NCI-H2107 (cell line): ENCODE data around the gene NRG3.
"Not testable (repeated sequence)": the region's sequence is repeated elsewhere in the genome, so short reads cannot be mapped to it uniquely, and the experiment has no call there.

ENCODE experiments used
- DNase-seq: peaks from one replicate; lab custom pipeline; 2025; lab: John Stamatoyannopoulos, UW

NRG3 gene

DNA sequence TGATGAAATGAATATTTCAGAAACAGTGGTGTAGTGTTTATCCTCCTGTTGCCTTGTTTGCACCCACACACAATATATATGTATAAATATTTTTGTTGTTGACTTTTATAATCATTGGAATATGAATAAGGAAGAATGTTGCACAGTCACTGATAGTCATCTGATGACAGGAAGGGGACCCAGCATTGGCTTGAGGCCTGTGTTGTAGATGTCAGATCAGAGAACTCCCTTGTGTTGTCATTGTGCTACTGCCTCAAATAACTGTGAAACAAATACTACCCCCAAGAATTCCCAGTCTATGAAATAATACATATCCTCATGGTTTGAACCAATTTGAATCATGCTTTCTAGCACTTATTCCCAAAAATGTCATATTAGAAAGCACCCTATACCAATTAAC lies 84.0 kb downstream of the NRG3 start:
- no peak for DNase-seq

DNA sequence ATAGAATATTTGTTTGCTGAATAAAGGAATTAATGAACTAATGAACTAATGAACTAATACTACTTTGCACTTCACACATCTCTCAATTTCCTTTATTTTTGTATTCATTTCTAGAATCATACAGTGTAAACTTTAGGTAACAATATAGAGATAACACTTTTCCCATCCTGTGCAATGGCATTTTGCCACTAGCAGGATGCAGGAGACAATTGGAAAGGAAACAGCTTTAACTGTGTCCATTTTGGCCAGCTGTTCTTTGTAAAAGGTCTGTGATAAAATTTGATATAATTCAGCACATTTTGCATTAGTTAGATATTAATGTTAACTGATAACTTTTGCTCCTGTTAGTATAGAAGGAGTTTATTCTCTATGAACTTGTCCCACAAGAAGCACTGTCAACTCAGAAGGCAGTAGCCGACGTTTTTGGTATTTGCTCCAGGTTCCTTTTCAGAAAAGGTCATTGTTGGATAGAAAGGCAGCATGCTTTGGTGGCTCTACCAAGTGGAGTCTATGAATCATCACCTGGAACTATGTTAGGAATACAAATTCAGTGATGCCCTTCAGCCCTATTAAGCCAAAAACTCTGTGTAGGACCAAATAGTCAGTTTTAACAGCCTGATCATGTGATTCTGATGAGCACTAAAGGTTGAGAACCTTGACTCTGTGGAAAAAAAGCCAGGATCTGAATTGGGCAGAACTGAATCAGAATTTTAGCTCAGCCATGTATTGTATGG lies 86.6 kb downstream of the NRG3 start:
- no peak for DNase-seq

DNA sequence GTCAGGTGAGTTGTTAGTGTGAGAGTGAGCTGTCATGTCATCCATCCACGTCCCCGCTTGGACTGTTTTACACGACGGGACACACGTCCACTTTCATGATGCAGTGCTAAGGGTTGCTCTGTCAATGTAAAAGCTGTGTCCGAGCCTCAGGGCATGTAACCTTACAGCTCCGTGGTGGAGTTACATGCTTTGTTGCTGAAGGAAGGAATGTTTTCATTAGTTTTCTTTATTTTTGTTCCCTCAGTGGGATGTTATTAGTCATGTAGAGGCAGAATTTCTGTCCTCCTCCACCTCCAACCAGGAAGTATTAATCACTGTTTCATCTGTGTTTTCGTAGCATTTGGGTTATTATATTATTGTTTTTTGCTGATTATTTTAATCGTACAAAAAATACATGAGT lies 88.6 kb downstream of the NRG3 start:
- DNase-seq, result no peak

DNA sequence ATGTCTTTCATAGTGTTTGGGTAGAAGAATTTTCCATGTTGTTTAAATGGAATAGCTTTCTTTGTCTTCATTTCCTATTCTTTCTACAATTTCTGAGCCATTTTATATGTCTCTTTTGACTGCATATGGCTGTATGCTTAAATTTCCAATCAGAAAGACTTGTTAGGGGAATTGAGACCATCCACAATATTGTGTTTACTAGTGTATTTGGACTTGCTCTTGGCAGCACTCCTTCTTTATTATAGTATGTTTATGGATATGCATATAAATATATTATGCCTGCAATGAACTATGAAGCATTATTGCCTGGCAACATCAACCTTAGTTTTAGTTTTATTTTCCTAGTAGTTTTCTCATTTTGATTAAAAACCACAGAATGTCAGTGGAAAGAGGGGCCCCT lies 92.7 kb downstream of the NRG3 start:
- no peak for DNase-seq

DNA sequence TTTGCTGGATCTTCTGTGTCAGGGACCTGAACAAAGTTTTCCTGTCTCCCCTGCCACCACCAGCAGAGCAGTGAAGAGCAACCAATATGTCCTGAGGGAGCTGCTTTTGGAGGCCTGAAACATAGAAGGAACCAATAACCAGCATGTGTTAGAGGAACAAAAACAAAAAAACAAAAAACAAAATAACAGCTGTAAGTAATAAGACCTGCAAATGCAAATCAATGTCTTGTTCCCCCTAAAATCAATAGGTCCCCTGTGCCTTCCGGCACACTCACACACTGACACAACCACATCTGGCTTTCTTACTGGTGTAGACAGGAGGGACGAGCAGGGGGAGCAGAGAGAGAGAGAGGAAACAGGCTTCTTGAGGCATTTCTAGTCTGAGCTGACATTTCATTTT lies 94.1 kb downstream of the NRG3 start:
- DNase-seq, result no peak

DNA sequence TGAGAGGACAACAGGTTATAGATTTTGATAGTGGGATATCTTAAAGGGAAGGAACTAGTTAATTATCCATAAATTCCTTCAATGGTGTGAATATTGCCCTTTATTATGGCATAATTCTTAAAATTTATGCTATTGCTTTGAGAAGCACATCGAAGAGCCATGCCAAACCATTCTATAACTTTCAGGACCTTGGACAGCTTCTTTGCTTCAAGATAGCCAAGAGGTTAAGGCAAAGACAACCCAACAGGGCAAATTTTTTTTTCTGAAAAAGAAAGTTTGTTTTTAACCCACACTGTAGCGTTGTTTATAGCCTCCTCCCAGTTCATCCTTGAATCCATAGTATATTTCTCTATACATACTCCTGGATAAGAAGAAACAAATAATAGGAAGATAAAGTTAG lies 103.2 kb downstream of the NRG3 start:
- no peak for DNase-seq

DNA sequence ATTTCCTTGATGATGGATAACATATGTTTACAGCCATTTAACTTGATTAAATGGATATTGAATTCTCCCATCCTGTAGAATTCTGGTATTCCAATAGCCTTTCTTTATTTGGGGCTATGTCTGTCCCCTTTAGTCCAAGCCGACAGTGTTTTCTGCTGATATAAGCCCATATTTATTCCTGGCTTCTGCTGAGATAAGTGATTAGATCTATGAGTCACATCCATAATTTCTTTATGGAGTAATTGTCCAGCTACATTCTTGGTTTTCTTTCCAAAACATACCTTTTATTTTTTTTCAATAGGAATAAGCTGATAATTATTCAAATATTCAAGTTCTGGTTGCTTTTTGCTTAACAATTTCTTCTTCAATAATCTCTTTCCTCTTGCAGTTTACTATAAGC lies 106.7 kb downstream of the NRG3 start:
- no peak for DNase-seq

DNA sequence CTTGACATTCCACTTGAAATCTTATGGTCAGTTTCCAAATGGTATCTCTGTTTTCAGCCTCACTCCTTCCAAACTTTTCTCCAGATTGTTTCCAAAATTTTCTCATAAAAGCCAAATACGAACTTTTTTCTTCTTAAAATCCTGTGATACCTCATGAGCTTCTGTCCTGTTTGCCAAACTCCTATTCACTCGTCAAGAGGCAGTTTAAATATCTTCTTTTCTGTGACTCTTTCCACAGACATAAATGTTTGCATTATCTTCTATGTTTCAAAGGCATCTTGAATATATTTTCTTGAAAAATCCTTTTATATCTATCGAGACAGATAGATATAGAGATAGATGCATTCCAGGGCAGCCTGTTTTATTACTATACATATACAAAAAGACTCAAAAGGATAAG lies 109.4 kb downstream of the NRG3 start:
- DNase-seq, result no peak

DNA sequence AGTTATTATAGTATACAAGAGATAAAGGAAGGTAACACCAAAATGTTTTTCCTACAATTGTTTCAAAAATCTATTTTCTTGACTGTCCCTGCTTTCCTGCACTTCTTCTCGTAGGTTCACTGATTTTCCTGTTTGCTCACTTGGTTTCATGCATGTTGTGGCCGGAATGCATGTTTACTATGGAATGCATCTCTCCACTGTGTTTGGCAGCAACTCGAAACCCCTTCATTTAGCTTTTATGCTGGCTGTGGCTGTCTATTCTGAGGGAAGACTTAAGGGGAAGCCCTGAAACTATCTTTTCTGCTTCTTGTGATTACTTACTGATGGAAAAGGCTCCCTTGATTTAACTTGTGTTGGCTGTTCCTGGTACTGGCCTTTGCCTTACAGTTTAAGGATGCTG lies 120.3 kb downstream of the NRG3 start:
- no peak for DNase-seq

DNA sequence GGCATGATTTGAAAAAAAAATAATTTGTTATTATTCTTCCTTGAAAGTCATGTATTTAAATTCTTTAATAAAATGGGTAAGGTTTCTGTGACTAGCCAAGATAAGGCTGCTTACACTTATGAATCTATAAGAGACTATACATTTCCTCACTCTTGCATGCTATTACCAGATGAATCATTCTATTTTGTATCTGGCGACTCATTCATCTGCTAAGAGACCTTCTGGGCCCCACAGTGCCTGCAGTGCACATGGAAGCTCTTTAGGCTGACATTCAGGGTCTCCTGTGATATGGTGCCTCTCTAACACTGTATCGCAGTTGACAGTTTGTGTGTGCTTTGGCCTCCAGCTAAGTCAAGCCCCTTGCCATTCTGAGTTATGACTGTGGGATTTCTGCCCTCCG lies 121.9 kb downstream of the NRG3 start:
- no peak for DNase-seq

DNA sequence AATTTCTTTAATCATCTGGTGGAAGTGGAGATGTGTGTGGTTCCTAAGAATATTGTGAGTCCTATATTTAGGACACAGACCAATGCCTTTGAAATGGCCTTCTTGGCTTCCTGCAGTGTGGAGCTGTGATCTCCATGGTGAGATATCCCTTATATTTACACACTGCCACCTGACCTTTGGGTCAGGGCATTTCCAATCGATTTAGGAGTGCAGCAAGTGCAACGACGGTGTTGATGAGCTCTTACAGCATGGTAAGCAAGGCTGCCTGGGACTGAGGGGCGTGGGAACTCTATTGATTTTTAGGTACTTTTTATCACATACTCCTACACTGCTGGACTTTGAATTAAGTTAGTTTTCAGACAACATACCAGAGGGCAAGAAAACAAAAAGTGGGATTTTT lies 146.0 kb downstream of the NRG3 start:
- no peak for DNase-seq

DNA sequence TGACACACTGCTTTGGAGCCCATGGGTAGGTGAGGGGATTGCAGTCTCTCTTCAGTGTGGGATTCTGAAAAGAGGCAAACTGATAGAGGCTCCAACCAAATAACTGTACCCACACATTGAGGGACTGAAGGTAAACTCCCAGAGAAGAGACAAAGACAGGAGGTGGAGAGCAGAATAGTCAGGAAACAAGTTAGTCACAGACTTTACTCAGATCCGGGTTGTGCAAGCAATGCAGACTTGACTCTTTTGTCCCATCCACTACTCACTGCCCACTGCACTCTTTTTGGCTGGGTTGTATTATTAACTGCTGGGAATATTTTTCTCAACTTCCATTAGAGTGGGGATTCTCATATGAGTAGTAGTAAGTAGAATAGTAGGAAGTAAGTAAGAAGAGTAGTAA lies 152.7 kb downstream of the NRG3 start:
- DNase-seq, result no peak

DNA sequence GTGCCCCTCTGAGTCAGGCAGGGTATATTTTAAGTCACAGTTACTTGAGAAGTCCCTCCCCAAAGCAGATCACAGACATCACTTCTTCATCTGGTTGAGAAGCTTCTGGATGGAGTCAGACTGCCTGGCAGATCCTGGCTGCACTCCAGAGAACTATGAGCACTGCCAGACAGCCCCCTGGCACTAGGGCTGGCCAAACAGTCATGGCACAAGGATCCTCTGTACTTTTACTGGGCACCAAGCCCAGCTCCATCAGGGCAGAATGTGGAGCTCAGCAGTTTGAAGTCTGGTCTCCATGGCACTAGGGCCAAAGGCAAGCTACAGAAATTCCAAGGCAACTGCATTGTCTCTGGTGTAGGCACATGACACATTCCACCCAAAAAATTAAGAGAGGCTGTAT lies 162.1 kb downstream of the NRG3 start:
- no peak for DNase-seq

DNA sequence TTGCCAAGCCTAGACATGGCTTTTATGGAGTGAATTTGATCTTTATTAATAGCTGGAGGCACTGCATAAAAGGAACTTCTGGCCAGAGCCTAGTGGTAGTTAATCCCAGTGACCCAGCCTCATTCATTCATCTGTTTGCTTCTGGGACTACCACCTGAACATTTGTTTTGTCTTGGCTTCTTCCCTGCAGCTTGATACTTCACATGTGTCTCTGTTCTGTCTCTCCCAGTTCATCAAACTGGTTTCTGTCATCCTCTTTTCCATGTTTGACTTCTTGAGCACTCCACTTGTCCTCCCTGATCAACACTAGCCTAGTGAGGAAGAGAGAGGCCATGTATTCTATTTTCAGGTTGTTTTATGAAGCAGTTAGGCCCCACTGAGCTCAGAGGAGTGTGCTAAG lies 163.6 kb downstream of the NRG3 start:
- no peak for DNase-seq

DNA sequence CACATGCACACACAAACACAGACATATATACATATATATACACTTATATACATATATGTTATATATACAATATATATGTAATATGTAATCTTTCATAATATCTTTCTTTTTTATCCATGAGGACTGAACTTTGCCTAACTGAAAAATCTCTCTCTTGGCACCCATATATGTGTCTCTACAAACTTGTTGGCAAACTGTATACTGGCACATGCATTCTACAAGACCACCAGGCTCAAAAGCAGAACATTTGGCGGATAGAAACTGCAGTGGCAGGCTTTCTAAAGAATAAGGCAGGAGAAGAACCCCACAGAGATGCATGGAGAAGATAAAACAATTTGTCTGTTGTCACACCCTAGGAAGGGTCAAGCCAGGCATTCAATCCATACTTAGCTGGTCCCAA lies 165.3 kb downstream of the NRG3 start:
- DNase-seq, result no peak

DNA sequence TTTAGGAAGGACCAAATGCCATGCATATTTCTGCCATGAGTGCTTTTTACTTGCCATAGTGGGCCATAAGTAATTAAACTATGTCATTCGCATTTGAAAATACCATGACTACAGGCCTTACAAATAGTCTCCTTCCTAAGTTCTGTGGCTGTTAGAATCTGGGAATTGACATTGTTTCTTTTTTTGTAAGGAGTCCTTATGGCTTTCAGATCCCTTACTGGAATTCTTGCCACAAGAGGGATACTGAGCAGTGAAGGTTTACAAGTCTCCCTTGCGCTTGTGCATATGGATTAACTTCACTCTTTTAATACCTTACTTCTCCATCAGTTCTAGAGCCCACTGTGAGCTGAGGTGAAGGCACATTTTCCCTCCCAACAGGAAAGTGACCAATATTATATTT lies 166.0 kb downstream of the NRG3 start:
- no peak for DNase-seq

DNA sequence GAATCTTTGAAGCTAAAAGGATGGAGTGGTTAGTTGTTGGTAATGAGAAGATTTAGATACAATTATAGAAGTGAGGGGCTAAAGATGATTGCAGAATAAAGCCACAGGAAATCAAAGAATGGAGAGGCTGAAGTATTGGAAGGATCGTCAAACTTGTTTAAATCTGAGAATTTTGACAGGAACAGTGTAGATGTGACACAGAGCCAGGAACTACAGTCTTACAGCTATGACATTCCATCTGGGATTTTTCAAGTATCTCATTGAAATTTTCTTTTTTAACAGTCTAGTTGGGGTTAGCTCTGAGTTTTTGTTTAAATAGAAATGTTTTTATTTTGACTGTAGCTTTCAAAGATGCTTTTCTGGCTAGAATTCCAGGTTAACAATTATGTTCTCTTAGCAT lies 181.4 kb downstream of the NRG3 start:
- DNase-seq, result no peak

DNA sequence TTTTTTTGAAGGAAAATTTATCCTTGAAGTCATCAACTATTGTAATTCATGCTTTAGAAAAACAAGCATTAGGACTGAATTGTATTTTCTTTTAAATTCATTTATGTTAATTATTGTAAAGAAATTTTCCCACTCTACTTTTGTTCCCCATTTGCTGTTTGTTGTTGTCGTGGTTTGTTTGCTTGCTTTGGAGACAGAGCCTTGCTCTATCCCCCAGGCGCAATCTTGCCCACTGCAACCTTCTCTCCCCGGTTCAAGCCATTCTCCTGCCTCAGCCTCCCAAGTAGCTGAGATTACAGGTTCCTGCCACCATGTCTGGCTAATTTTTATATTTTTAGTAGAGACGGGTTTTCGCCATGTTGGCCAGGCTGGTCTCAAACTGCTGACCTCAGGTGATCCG lies 192.2 kb downstream of the NRG3 start:
- DNase-seq, result not testable (repeated sequence)

DNA sequence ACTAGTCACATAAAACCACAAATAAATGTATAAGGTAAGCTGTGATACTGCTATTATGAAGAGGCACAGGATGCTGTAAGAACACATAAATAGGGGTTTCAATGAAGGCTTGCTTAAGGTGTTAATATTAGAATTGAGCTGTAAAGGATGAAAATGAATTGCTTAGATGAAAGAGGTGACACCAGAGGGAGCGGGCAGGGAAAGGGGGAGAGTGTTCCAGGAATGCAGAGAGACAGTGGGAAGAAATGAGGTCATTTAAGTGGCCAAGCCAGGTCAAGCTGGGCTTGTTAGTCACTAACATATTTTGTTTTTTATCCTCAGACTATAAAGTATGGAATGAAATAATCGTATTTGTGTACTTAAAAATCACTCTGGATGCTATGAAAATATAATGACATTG lies 193.5 kb downstream of the NRG3 start:
- DNase-seq, result no peak

DNA sequence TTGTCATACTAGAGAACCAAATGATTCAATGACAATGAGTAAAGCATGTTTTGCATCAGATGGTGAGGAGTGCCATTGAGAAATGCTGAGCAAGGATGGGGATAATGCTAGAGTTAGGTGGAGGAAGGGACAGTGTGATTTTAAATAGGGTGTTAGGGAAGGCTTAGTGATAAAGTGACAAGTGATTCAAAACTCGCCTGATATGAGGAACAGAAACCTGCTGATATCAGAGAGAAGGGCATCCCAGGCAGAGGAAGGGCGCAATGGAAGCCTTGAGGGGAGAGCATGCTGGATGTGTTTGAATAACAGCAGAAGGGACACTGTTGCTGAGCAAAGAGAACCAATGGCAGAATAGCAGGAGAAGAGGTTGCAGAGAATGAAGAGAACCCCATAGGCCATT lies 196.2 kb downstream of the NRG3 start:
- DNase-seq, result no peak

DNA sequence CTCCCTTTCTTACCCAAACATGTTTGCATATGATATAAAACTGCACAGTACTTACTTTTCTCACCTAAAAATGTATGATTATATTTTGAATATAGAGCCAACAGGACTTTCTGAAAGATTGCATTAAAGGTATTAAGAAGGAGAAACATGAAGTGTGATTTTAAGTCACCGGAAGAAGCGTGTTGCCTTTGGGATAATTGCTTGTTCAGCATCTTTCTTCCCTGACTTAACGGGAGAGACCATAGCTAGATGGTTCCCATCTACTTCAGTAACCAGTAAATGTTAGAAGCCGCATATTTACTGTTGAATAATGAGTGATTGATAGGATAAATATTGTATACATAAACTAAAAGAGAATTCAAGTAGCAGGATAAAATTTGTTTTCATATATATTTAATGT lies 197.1 kb downstream of the NRG3 start:
- DNase-seq, result no peak

DNA sequence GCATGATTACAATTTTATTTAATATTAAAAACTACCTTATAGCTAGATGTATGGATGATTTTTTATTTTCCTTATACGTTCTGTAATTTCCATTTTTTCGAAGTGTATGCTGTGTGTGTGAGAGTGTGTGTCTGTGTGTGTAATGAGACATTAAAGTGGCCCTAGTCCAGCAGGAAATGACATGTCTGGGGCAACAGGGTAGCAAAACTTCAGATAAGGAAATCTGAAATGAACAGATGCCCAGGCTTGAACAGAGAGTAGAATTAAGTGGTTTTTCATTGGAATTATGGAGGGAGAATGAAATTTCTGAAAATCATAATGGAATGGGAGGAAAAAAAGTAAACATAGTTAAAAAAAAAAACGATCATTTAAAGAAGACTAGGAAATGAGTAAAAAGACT lies 200.6 kb downstream of the NRG3 start:
- DNase-seq, result no peak

DNA sequence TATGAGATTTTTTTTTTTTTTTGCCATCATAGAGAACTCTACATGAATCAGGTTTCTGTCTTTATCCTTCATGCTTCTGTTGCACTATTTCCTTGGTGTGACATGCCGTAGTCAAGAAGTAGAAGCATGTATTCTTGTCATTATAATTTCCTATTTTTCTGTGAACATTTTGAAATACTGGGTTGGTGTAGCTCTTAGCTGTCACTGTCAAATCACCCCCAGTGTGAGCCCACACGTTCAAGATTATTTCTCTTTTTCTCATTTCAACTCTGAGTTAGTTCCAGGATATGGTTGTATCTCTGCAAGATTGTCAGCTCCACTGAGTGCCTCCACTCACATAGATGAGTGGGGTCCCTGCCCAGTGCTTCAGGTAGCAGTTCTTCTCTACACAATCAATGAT lies 209.5 kb downstream of the NRG3 start:
- no peak for DNase-seq

DNA sequence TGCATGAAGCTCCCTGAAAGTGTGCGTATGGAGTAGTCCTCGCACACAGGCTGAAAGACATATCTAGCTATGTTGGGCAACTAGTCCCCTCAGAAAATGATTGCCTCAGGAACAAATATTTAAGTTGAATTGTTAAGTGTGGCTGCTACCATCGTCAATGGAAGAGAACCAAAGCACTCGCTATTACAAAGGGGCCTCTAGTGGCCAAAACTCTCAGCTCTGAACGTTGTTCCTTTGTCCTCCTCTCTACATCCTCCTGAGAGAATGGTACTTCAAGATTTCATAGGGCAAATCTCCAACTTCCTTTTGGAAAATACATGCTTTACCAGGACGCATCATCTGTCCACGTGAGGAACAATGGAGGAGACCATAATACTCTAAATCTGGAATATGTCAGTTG lies 209.9 kb downstream of the NRG3 start:
- no peak for DNase-seq

DNA sequence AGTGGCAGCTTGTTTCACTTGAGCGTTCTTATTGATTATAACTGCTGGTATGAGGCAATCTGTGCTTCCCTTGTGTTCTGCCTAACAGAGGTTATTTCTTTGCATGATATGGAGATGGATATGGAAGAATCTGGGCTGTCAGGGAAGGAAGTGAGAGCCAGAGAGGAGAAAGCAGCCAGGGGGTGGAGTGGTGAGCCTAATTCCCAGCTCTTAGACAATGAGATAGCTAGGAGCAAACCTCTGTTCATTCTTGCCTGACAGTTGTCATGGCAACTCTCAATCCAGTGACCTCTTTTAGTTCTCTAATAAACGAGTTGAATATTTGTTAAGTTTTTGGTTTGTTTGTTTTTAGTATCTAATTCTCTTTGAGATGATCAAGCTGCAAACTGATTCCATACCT lies 214.3 kb downstream of the NRG3 start:
- no peak for DNase-seq
